Activated CD4-positive, CD25-positive, alpha-beta regulatory T cell treated with anti-CD3 and anti-CD28 coated beads, Interleukin-2, amount 50 U/mL, for 24 hours (primary cell): ENCODE measurements around the gene ASIC4.

ENCODE experiments used
- ATAC-seq, 2 donors: fragments of 150-1000 bp; cut with Tn5 transposase; one replicate each; pipeline ENCODE4 v1.10.0; 2021; ENCODE audit warnings: mild to moderate bottlenecking in 1 of 2, moderate library complexity in 1 of 2

ASIC4 gene

DNA sequence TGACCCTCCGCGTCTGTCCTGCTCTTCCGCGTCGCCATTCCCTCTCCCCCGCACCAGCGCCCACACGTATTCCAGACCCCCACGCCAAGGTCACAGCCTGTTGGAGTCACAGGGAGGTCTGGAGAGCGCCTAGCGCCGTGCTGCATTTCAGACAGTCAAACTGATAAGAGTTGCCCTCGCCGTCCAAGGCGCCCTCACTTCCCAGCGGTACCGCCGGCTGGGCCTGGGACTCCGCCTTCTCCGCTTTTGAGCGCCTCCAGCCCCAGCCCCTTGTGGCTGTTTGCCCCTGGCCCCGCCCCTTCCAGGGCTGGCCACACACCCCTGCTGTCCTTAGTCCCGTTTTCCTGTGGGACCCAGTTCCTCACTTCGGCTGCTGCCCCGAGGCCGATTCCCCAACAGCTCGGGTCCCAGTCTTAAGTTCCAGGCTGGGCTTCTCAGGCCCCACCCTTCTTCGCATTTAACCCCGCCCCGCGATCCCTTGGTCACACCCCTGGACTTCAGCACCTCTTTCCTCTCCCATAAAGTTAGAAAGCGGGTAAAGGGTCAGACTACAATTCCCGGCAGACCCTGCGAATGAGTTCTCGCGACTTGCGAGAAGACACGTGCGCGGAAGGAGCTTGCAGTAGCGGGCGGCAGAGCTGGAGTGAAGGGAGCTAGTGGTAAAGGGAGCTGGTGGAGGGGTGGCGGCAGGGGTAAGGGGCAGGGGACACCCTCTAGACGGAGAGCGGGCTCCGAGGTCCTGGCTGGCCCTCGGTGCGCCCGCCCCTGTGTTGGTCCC is 15.8 kb upstream of the ASIC4 start, which contains the start of gene GMPPA:
TSS of gene GMPPA (plus strand) at position 612 of the 778 bp plus-strand sequence. CDS start 1,085 bp downstream, outside the sequence.
- peak; percentile 96 to 97 for ATAC-seq

- no peak for ATAC-seq
Observed at GRCh38 chr2:219499058-219499307, 15.3 kb upstream of the ASIC4 start.

DNA sequence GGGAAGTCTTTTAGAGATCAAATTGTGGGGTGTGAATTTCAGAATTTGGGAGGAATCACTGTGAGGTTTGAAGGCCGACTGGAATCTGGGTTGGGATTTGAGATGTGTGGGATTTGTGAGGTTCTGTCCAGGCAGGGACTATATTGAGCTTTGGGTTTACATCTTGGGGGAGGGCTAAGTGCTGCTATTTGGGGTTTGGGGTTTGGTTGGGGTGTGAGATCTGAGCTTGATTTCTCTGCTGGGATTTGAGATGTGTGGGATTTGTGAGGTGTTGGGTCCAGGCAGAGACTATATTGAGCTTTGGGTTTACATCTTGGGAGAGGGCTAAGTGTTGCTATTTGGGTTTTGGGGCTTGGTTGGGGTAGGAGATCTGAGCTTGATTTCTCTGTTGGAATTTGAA is 14.7 kb upstream of the ASIC4 start:
- no peak for ATAC-seq

- no peak for ATAC-seq
Observed at GRCh38 chr2:219500135-219500534, 14.1 kb upstream of the ASIC4 start.

- ATAC-seq, result no peak
Observed at GRCh38 chr2:219501849-219502248, 12.4 kb upstream of the ASIC4 start.

- ATAC-seq, result no peak
Observed at GRCh38 chr2:219502618-219503017, 11.7 kb upstream of the ASIC4 start.

DNA sequence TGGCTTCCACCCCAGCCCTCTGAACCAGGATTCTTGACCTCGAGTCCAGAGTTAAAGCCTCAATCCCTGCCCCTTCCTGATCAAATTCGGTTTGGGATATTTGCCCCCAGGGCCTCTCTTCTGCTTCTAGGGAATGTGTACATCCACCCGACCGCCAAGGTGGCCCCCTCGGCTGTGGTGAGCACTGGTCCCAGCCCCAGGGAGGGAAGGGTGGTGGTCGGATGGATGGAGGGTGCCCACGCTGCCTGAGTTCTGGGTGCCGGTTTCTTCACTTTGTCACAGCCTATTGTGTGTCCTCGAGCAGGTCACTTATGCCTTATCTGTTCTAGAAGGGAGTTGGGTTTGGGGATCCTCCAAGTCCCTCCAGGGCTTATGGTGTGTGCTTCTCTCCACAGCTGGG is 8.7 kb upstream of the ASIC4 start:
- ATAC-seq, result no peak

DNA sequence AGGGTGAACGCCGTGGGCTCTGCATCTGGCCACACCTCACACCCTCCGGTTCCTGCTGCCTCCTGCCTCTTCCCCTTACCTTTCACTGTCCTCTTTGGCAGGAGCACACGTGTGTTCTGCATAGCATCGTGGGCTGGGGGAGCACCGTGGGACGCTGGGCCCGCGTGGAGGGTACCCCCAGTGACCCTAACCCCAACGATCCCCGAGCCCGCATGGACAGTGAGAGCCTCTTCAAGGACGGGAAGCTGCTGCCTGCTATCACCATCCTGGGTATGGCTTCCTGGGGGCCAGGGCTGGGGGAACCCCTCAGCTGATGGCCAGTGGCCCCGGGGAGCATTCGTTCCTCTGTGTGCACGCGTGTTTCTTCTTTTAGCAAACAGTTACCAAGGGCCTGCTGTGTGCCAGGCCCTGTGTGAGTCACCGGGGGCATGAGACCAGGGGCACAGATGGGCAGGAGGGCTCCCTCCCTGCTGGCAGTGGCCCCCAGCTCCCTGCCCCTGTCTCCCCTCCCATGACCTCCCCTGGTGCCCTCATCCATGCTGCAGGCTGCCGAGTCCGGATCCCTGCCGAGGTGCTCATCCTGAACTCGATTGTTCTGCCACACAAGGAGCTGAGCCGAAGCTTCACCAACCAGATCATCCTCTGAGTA is 8.0 kb upstream of the ASIC4 start:
- ATAC-seq, result no peak

GRCh38 chr2:219506802-219507526 is 7.3 kb upstream of the ASIC4 start:
- ATAC-seq, result no peak

- ATAC-seq, result no peak
Observed at GRCh38 chr2:219507581-219508443, 6.5 kb upstream of the ASIC4 start.

DNA sequence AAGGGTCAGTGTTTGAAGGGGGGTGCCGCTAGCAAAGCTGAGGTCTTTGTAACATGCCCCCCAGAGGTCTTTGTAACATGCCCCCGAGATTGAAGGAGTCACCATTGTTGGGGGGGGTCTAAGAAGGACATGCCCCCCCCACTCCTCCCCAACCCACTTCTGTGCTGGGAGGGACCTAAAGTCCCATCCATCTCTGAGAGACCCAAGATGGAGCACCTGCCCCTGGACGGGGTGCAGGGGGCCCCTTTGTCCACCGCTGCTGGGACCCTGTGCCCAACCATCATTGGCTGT is 5.9 kb upstream of the ASIC4 start:
- no peak for ATAC-seq

- peak in 1 of 2 donors; percentile 18 for ATAC-seq
Observed at GRCh38 chr2:219508971-219509779, 5.1 kb upstream of the ASIC4 start.

GRCh38 chr2:219509780-219510511 is 4.3 kb upstream of the ASIC4 start:
- ATAC-seq, result peak; percentile 72 to 74

DNA sequence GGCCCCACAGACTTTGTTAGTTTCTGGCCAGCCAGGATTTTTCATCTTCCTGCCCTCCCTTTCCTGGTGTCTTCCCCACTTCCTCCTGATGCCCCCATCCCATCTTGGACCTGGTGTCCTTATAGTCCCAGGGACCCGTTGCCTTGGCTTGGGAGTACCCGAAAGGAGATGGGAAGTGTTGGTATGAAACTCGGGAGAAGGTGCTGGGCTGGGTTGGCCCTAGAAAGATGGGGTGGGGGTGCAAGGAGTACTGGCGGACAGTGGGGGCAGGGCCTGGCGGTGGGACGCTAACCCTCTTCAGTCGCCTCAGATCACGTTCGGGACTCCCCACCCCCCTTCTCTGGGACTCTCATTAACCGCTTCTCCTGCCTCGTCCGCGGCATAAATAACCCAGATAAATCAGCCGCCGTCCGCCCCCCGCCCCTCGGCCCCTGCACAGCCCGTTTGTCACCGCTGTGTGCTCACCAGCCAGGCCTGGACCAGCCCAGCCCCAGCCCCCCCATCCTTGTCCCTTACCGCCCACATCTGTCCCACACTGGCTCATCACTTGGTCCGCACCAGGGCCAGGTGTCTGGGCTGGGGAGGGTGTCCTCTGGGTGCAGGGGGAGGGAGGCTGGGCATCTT is 3.7 kb upstream of the ASIC4 start:
- no peak for ATAC-seq

DNA sequence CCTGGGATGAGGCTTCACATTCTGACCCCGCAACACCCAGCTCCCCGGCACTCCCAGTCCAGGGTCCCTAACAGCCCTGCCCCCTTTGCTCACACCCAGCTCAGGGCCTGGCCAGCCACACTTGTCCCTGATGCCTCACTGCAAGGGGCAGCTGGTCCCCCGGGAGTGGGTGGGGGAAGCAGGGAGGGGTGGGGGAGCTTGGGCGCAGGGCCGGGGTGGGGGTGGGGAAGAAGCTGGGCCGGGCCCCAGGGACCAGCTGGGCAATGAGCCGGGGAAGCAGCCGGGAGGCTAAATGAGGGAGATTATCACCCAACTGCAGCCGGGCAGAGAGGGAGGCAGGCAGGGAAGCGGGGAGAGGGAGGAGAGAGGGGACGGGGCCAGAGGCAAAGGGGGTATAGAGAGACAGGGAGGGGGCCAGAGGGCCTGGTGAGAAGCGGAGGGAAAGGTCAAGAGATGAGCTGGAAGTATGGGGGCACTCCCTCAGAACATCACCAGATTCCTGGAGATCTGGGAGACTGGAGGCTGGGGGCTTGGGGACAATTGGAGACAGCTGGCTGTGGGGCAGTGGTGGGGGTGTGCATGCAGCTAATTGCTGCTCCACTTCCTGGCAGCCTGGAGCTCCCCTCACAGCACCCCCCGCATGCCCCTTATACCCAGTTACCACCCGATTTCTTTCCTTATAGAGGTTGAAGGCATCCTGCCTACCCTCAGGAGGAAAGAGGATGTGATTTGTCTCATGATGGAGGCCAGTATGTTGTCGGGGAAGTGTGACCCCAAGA is 2.5 kb upstream of the ASIC4 start:
- no peak for ATAC-seq

GRCh38 chr2:219512524-219513216 is 1.6 kb upstream of the ASIC4 start:
- no peak for ATAC-seq

DNA sequence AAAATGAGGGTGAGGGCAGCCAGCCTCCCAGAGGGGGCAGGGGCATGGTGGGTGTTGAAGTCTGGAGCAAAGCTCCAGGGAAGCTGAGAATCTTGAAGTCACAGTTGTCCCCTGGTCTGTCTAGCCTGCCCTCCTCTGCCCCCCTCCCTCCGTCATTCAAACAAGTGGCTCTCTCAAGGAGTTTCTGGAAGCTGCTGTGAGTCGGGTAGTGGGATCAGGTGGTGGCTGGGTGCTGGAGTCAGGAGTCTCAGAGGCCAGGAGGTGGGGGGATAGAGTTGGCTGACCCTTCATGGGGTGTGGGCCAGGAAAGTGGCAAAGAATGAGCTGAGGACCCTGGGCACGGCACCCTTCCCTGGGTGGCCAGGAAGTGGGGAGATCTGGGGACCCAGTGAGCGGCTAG is 495 bp upstream of the ASIC4 start:
- ATAC-seq, result no peak

GRCh38 chr2:219514836-219515235 is 554 bp downstream of the ASIC4 start:
- no peak for ATAC-seq

GRCh38 chr2:219515874-219516629 is 1.8 kb downstream of the ASIC4 start:
- no peak for ATAC-seq
